ENCODE results near the gene ITGA1. TPM values are rescaled to one million over a fixed set of nuclear protein-coding genes. Genes with fewer than 3 reads are reported as not detected.
A peak's percentile ranks its signal among the peaks of the same experiment; 100 is the strongest.

ITGA1 gene
- total RNA-seq, 1 donor = 31.8 TPM

- no peaks in the 10 kb centered on the region for H3K79me2 ChIP-seq (ENCODE audit: insufficient read depth, low read length)
- no peaks in the 10 kb centered on the region for H4K20me1 ChIP-seq (ENCODE audit: insufficient read depth, low read length)
- H3K27ac ChIP-seq (ENCODE audit: low read depth, low read length) = no peak overlapping the region
- H3K9me3 ChIP-seq (ENCODE audit: low read depth, low read length) = no peaks in the 10 kb centered on the region
- H3K27me3 ChIP-seq (ENCODE audit: insufficient read depth, low read length) = no peaks in the 10 kb centered on the region
- H2AFZ ChIP-seq (ENCODE audit: low read length) = peak overlapping the region; percentile 45
- H3K36me3 ChIP-seq (ENCODE audit: insufficient read depth, low read length) = no peaks in the 10 kb centered on the region
- H3K4me2 ChIP-seq (ENCODE audit: insufficient read depth, low read length) = peak overlapping the region; percentile 5
- DNase-seq (ENCODE audit: insufficient read length, low spot score, missing footprints) = no peak
- H3K4me3 ChIP-seq (ENCODE audit: insufficient read depth, low read length) = no peak overlapping the region
- peaks cover 3% of the 10 kb centered on the region for H3K4me1 ChIP-seq (ENCODE audit: insufficient read depth, low read length)
- TF ChIP-seq CTCF (IDR thresholded peaks at IDR 0.05; ENCODE audit: extremely low read depth, low read depth, low read length) = no peak
Measured at GRCh38 chr5:52821901-52822300, 34.2 kb downstream of the ITGA1 start.

DNA sequence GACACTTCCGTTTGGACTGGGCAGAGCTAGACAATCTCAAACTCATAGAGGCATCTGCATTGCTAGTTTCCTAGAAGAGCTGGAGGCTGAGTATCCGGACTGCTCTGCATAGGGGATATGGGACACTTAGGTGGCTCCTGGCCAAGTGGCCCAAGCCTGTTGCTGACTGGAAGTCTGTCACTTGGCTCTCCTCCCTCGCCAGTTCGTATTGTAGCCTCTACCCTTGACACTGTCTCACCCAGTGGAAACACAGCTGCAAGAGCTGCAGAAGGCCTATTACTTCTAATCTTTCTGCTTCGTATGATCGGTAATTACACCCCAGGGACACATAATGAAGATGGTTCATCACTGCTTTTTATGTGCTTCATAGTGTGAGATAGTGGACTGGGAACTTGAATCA, 34.7 kb downstream of the ITGA1 start:
- no peak for TF ChIP-seq CTCF (IDR thresholded peaks at IDR 0.05; ENCODE audit: extremely low read depth, low read depth, low read length)
- Histone ChIP-seq H3K4me2 (ENCODE audit: insufficient read depth, low read length) (peak overlapping the region; percentile 5), H3K79me2 (ENCODE audit: insufficient read depth, low read length) (no peaks in the 10 kb centered on the region), H3K9me3 (ENCODE audit: low read depth, low read length) (no peaks in the 10 kb centered on the region), H2AFZ (ENCODE audit: low read length) (peak overlapping the region; percentile 45), H4K20me1 (ENCODE audit: insufficient read depth, low read length) (no peaks in the 10 kb centered on the region), H3K27ac (ENCODE audit: low read depth, low read length) (no peak overlapping the region), H3K4me1 (ENCODE audit: insufficient read depth, low read length) (peaks cover 3% of the 10 kb centered on the region), H3K4me3 (ENCODE audit: insufficient read depth, low read length) (no peak overlapping the region), H3K36me3 (ENCODE audit: insufficient read depth, low read length) (no peaks in the 10 kb centered on the region), H3K27me3 (ENCODE audit: insufficient read depth, low read length) (no peaks in the 10 kb centered on the region)
- DNase-seq (ENCODE audit: insufficient read length, low spot score, missing footprints) = no peak

DNA sequence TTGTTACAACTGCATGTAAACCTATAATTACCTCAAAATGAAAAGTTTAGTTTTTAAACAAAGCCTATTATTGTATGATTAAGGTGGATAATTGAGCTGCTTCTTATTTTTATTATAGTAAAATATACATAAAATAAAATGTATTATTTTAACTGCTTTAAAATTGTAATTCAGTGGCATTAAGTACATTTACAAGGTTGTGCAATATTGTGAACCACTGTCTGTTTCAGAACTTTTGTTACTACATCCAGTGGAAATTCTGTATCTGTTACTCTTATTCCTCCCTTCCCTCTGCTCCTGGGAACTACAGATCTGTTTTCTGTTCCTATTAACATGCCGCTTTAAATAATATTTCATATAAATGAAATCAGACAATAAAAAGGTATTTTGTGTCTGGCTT, 37.1 kb downstream of the ITGA1 start:
- Histone ChIP-seq H3K4me3 (ENCODE audit: insufficient read depth, low read length) (no peak overlapping the region), H3K79me2 (ENCODE audit: insufficient read depth, low read length) (no peaks in the 10 kb centered on the region), H3K4me2 (ENCODE audit: insufficient read depth, low read length) (no peak overlapping the region), H3K27ac (ENCODE audit: low read depth, low read length) (no peak overlapping the region), H3K4me1 (ENCODE audit: insufficient read depth, low read length) (peaks cover 3% of the 10 kb centered on the region), H3K36me3 (ENCODE audit: insufficient read depth, low read length) (no peaks in the 10 kb centered on the region), H2AFZ (ENCODE audit: low read length) (no peak overlapping the region), H4K20me1 (ENCODE audit: insufficient read depth, low read length) (no peaks in the 10 kb centered on the region), H3K27me3 (ENCODE audit: insufficient read depth, low read length) (no peaks in the 10 kb centered on the region), H3K9me3 (ENCODE audit: low read depth, low read length) (no peaks in the 10 kb centered on the region)
- TF ChIP-seq CTCF (IDR thresholded peaks at IDR 0.05; ENCODE audit: extremely low read depth, low read depth, low read length) = no peak
- DNase-seq (ENCODE audit: insufficient read length, low spot score, missing footprints) = no peak

GRCh38 chr5:52825826-52826225, 38.1 kb downstream of the ITGA1 start:
- Histone ChIP-seq H3K4me3 (ENCODE audit: insufficient read depth, low read length) (no peak overlapping the region), H3K79me2 (ENCODE audit: insufficient read depth, low read length) (no peaks in the 10 kb centered on the region), H3K27ac (ENCODE audit: low read depth, low read length) (no peak overlapping the region), H3K4me2 (ENCODE audit: insufficient read depth, low read length) (no peak overlapping the region), H2AFZ (ENCODE audit: low read length) (no peak overlapping the region), H3K27me3 (ENCODE audit: insufficient read depth, low read length) (no peaks in the 10 kb centered on the region), H3K4me1 (ENCODE audit: insufficient read depth, low read length) (peaks cover 3% of the 10 kb centered on the region), H4K20me1 (ENCODE audit: insufficient read depth, low read length) (no peaks in the 10 kb centered on the region), H3K9me3 (ENCODE audit: low read depth, low read length) (no peaks in the 10 kb centered on the region), H3K36me3 (ENCODE audit: insufficient read depth, low read length) (no peaks in the 10 kb centered on the region)
- TF ChIP-seq CTCF (IDR thresholded peaks at IDR 0.05; ENCODE audit: extremely low read depth, low read depth, low read length) = no peak
- no peak for DNase-seq (ENCODE audit: insufficient read length, low spot score, missing footprints)

All from osteoblast (primary cell).